H1 (cell line): ENCODE results near the gene NTN5. TPM values are rescaled to one million over a fixed set of nuclear protein-coding genes. Genes with fewer than 3 reads are reported as not detected.
A peak's percentile ranks its signal among the peaks of the same experiment; 100 is the strongest.

Experiments used
- CTCF ChIA-PET: fragments of 300-600 bp; sonication (Branson Sonifier 250); formaldehyde crosslinking; loops from one replicate; lab custom pipeline; 2021; ENCODE audit not compliant: partially characterized antibody; lab: Charles Lee
- POLR2A ChIA-PET: fragments of 300-600 bp; sonication (Branson Sonifier 250); formaldehyde crosslinking; loops from one replicate; lab custom pipeline; 2021; ENCODE audit warnings: inconsistent platforms; ENCODE audit not compliant: partially characterized antibody; lab: Charles Lee
- DNase-seq, 2 experiments: peaks; one replicate each; pipeline versions ENCODE4 v3.0.0 to v3.0.0-alpha.2; 2010 to 2022; ENCODE audit warnings: low spot score in 2 of 2, low read depth in 1 of 2, mixed read lengths in 1 of 2
- FAIRE-seq: peaks from 2 replicates; lab custom pipeline; 2011; peaks lifted over from hg19 to GRCh38; lab: Jason Lieb, UNC
- H2AFZ ChIP-seq: 2 replicates; pipeline ENCODE4 v1.8.1; 2012; ENCODE audit warnings: low read length, inconsistent platforms
- H2AK5ac ChIP-seq: 2 replicates; pipeline ENCODE4 v1.6.1; 2013; ENCODE audit warnings: low read depth, low read length
- H2BK120ac ChIP-seq: replicated peaks from 2 replicates; pipeline ENCODE3; 2013; ENCODE audit warnings: low read depth, low read length, inconsistent platforms
- H2BK12ac ChIP-seq: 2 replicates; pipeline ENCODE4 v1.6.1; 2013; ENCODE audit warnings: low read depth, low read length
- H2BK15ac ChIP-seq: 2 replicates; pipeline ENCODE4 v1.6.1; 2013; ENCODE audit warnings: low read length
- H2BK20ac ChIP-seq: 2 replicates; pipeline ENCODE4 v1.6.1; 2013; ENCODE audit warnings: low read length
- H2BK5ac ChIP-seq: 2 replicates; pipeline ENCODE4 v1.6.1; 2013; ENCODE audit warnings: low read depth, low read length
- H3K14ac ChIP-seq: 2 replicates; pipeline ENCODE4 v1.6.1; 2013; ENCODE audit warnings: inconsistent platforms; ENCODE audit not compliant: insufficient read length
- H3K18ac ChIP-seq: 2 replicates; pipeline ENCODE4 v1.6.1; 2013; ENCODE audit warnings: low read length; ENCODE audit errors: extremely low read depth
- H3K23ac ChIP-seq: 2 replicates; pipeline ENCODE4 v1.6.1; 2013; ENCODE audit warnings: inconsistent platforms; ENCODE audit not compliant: insufficient read length
- H3K23me2 ChIP-seq: 2 replicates; pipeline ENCODE4 v1.6.1; 2013; ENCODE audit warnings: low read depth, low read length
- H3K27ac ChIP-seq: 2 replicates; pipeline ENCODE4 v1.6.1; 2011; ENCODE audit warnings: low read depth, low read length, inconsistent platforms
- H3K27me3 ChIP-seq, 4 experiments: replicated peaks in 1 of 4; 1 replicate in 1 of 4; 2 replicates in 3 of 4; pipeline versions ENCODE4 v1.6.1 to v1.8.1; 2011 to 2013; ENCODE audit warnings: low read length in 3 of 4, mild to moderate bottlenecking in 3 of 4, inconsistent platforms in 2 of 4, mixed read lengths in 2 of 4, moderate library complexity in 1 of 4; ENCODE audit not compliant: control insufficient read depth in 3 of 4, insufficient read depth in 3 of 4; ENCODE audit errors: extremely low read depth in 1 of 4
- H3K36me3 ChIP-seq, 4 experiments: 2 replicates each; pipeline versions ENCODE4 v1.6.1 to v1.8.1; 2011 to 2013; ENCODE audit warnings: mild to moderate bottlenecking in 4 of 4, low read length in 3 of 4, moderate library complexity in 2 of 4, control low read depth in 1 of 4, inconsistent platforms in 1 of 4; ENCODE audit not compliant: insufficient read depth in 4 of 4, control insufficient read depth in 2 of 4
- H3K4ac ChIP-seq: replicated peaks from 2 replicates; pipeline ENCODE3; 2013; ENCODE audit warnings: low read length, low read depth, mixed read lengths, inconsistent platforms; ENCODE audit not compliant: insufficient read length
- H3K4me1 ChIP-seq, 4 experiments: replicated peaks in 1 of 4; 1 replicate in 1 of 4; 2 replicates in 3 of 4; pipeline versions ENCODE4 v1.6.1 to v1.8.1; 2011 to 2013; ENCODE audit warnings: low read length in 3 of 4, inconsistent platforms in 2 of 4, mixed read lengths in 1 of 4; ENCODE audit not compliant: insufficient read depth in 4 of 4, control insufficient read depth in 3 of 4
- H3K4me2 ChIP-seq, 2 experiments: 2 replicates each; pipeline versions ENCODE4 v1.6.1 to v1.8.1; 2011 to 2013; ENCODE audit warnings: low read depth in 2 of 2, low read length in 2 of 2, control low read depth in 1 of 2, inconsistent platforms in 1 of 2, mild to moderate bottlenecking in 1 of 2; ENCODE audit not compliant: insufficient read depth in 1 of 2
- H3K4me3 ChIP-seq, 4 experiments: fragments of 200-600, 300-600 bp in 1 of 4; sonication (generic), shearing (Covaris generic), sonication (Bioruptor Twin) in 1 of 4; 2 replicates each; pipeline versions ENCODE4 v1.5.1 to v1.8.1; 2011 to 2016; ENCODE audit warnings: low read length in 4 of 4, low read depth in 3 of 4, control low read depth in 2 of 4, inconsistent platforms in 2 of 4, mild to moderate bottlenecking in 2 of 4, mixed read lengths in 1 of 4, moderate library complexity in 1 of 4; ENCODE audit not compliant: insufficient read depth in 2 of 4; ENCODE audit errors: extremely low read depth in 1 of 4
- H3K56ac ChIP-seq: replicated peaks from 2 replicates; pipeline ENCODE3; 2013; ENCODE audit warnings: low read depth, mild to moderate bottlenecking, mixed read lengths, low read length, inconsistent platforms; ENCODE audit not compliant: insufficient read length
- H3K79me1 ChIP-seq: 2 replicates; pipeline ENCODE4 v1.6.1; 2013; ENCODE audit warnings: low read depth, low read length, control low read depth
- H3K79me2 ChIP-seq, 2 experiments: 2 replicates each; pipeline versions ENCODE4 v1.6.1 to v1.8.1; 2012 to 2013; ENCODE audit warnings: low read length in 2 of 2, mild to moderate bottlenecking in 2 of 2, inconsistent platforms in 1 of 2; ENCODE audit not compliant: insufficient read depth in 2 of 2, control insufficient read depth in 1 of 2
- H3K9ac ChIP-seq, 4 experiments: replicated peaks in 1 of 4; 1 replicate in 1 of 4; 2 replicates in 3 of 4; pipeline versions ENCODE4 v1.6.1 to v1.8.1; 2011 to 2013; ENCODE audit warnings: low read depth in 3 of 4, low read length in 3 of 4, control low read depth in 2 of 4, mild to moderate bottlenecking in 2 of 4, moderate library complexity in 2 of 4, inconsistent platforms in 1 of 4; ENCODE audit errors: extremely low read depth in 1 of 4
- H3K9me3 ChIP-seq, 2 experiments: 2 replicates each; pipeline versions ENCODE4 v1.6.1 to v1.8.1; 2012 to 2013; ENCODE audit warnings: mild to moderate bottlenecking in 2 of 2, moderate library complexity in 2 of 2, control low read depth in 1 of 2, inconsistent platforms in 1 of 2, low read depth in 1 of 2, low read length in 1 of 2, mixed read lengths in 1 of 2; ENCODE audit not compliant: insufficient read depth in 2 of 2
- H4K20me1 ChIP-seq, 2 experiments: replicated peaks in 1 of 2; 2 replicates each; pipeline versions ENCODE3 to v1.8.1; 2011 to 2013; ENCODE audit warnings: inconsistent platforms in 2 of 2, low read length in 2 of 2, mild to moderate bottlenecking in 1 of 2; ENCODE audit not compliant: insufficient read depth in 2 of 2, control insufficient read depth in 1 of 2
- H4K5ac ChIP-seq: 2 replicates; pipeline ENCODE4 v1.6.1; 2013; ENCODE audit warnings: low read length, low read depth, mixed read lengths, inconsistent platforms; ENCODE audit not compliant: insufficient read length
- H4K8ac ChIP-seq: 2 replicates; pipeline ENCODE4 v1.8.0; 2013; ENCODE audit warnings: mild to moderate bottlenecking, moderate library complexity, low read length, inconsistent platforms; ENCODE audit not compliant: insufficient read depth; ENCODE audit errors: extremely low read depth
- H4K91ac ChIP-seq: replicated peaks from 2 replicates; pipeline ENCODE3; 2013; ENCODE audit warnings: low read length, mixed read lengths, inconsistent platforms; ENCODE audit not compliant: insufficient read length
- EGR1 ChIP-seq: IDR thresholded peaks from 2 replicates; pipeline ENCODE4 v1.6.1; 2011; ENCODE audit warnings: low read depth, low read length, borderline replicate concordance
- KDM1A ChIP-seq: fragments of 200-600, 300-600 bp; sonication (generic); IDR thresholded peaks from 2 replicates; pipeline ENCODE4 v1.7.1; 2016; ENCODE audit warnings: mild to moderate bottlenecking, low read length, borderline replicate concordance
- PHF8 ChIP-seq: fragments of 200-600 bp; sonication (generic); conservative IDR thresholded peaks from 2 replicates; pipeline ENCODE4 v1.7.1; 2012; ENCODE audit warnings: low read depth, mild to moderate bottlenecking, inconsistent platforms, low read length, moderate library complexity
- YY1 ChIP-seq: IDR thresholded peaks from 2 replicates; pipeline ENCODE4 v1.6.1; 2011; ENCODE audit warnings: low read depth, mild to moderate bottlenecking, low read length
- WGBS, 2 experiments: shearing (Covaris generic) in 1 of 2; methylation state at CpG; one replicate each; pipeline versions ENCODE4 v1.1.6 to v1.1.7; 2013 to 2015; ENCODE audit warnings: low lambda C conversion rate in 2 of 2, mixed read lengths in 2 of 2, inconsistent platforms in 1 of 2, low coverage in 1 of 2, missing lambda C conversion rate in 1 of 2; ENCODE audit not compliant: insufficient replicate concordance in 2 of 2, insufficient coverage in 1 of 2, insufficient read length in 1 of 2; ENCODE audit errors: extremely low coverage in 1 of 2, missing lambda C conversion rate in 1 of 2; 5-methylcytosine and 5-hydroxymethylcytosine counted together
- polyA plus RNA-seq, 7 experiments: library from polyadenylated mRNA; depleted of rRNA in 3 of 7; stranded (reverse) in 5 of 7; unstranded in 2 of 7; fragments of >200 nt in 5 of 7; fragments of 200-250 nt in 2 of 7; gene quantifications; 1 replicate in 5 of 7; 2 replicates in 1 of 7; 4 replicates in 1 of 7; pipeline versions ENCODE4 v1.2.1 to v1.2.3, GENCODE V29; 2011 to 2013; ENCODE audit warnings: missing spikeins in 2 of 7, mixed read lengths in 2 of 7
- total RNA-seq: library from RNA; stranded (reverse); fragmentation: NEBNext Ultra II Directional; extraction: Animal tissue kit (Norgen Biotek cat#: 25700); gene quantifications from 2 replicates; pipeline ENCODE4 v1.2.1, GENCODE V29; 2021

NTN5 gene
- total and polyA plus RNA-seq, 2 of the 8 experiments (the other 6 are each of a cell fraction or from before 2014, with no cell fraction given): 0.47 to 0.85 TPM

- peak overlapping the region; percentile 75 for H3K56ac ChIP-seq
- no peak overlapping the region for H2BK120ac ChIP-seq
- peak overlapping the region; percentile 2; the same call in 1 of the 2 replicates for H2BK15ac ChIP-seq
- peak overlapping the region; percentile 87 for H3K27ac ChIP-seq
- peak overlapping the region; percentile 48 for H3K4ac ChIP-seq
- CTCF ChIA-PET: interaction anchor here (0.6 to 3.4 kb wide), 5 partner anchors 10 to 374 kb away, joined by 3 to 16 read pairs (median 4); partner anchors contain the start of genes GYS1 and RUVBL2
- H4K8ac ChIP-seq: peak overlapping the region; percentile 66; the same call in 1 of the 2 replicates
- DNase-seq: no peak
- H3K18ac ChIP-seq: peak overlapping the region; percentile 54; the same call in 1 of the 2 replicates
- POLR2A ChIA-PET: interaction anchor here (0.6 to 30.9 kb wide), 21 partner anchors 3 to 1057 kb away, joined by 3 to 788 read pairs (median 4); partner anchors contain the start of genes CA11, DBP, FAM83E and PRMT1
- H2AK5ac ChIP-seq: 0 out of 2 replicates have a peak overlapping the region, but pooled peaks have one; percentile 7
- TF ChIP-seq KDM1A (peak; percentile 99), YY1 (0 out of 2 replicates have a peak, but pooled peaks have one; percentile 13), EGR1 (no peak), PHF8 (peak; percentile 22; the same call in 1 of the 2 replicates)
- peak overlapping the region; percentile 64 to 71 for H3K4me2 ChIP-seq
- H3K9me3 ChIP-seq: no peaks in the 10 kb centered on the region
- H3K36me3 ChIP-seq: peaks cover 17 to 32% (median 21%) of the 10 kb centered on the region in 4 experiments
- peaks cover 25 to 30% of the 10 kb centered on the region in 2 experiments for H4K20me1 ChIP-seq
- H3K79me1 ChIP-seq: peaks cover 4% of the 10 kb centered on the region; the same call in 1 of the 2 replicates
- no peak overlapping the region for H3K23ac ChIP-seq
- WGBS, 2 experiments: 41% methylated on average over 5 of the region's 6 CpGs; no CpG with 5 or more reads in 1 of the 2 experiments
- H4K5ac ChIP-seq: peak overlapping the region; percentile 57
- FAIRE-seq: no peak
- H3K79me2 ChIP-seq: peaks cover 20 to 33% of the 10 kb centered on the region in 2 experiments
- no peaks in the 10 kb centered on the region for H3K27me3 ChIP-seq
- peaks cover 3 to 36% (median 27%) of the 10 kb centered on the region in 4 experiments for H3K4me1 ChIP-seq
- H2AFZ ChIP-seq: no peak overlapping the region
- H3K4me3 ChIP-seq: peak overlapping the region; percentile 83 to 97 (median 94)
- no peak overlapping the region for H3K14ac ChIP-seq
- peak overlapping the region; percentile 78 for H4K91ac ChIP-seq
- H3K9ac ChIP-seq: peak overlapping the region; percentile 14 to 69 (median 63)
- H2BK20ac ChIP-seq: no peak overlapping the region
- H2BK12ac ChIP-seq: 0 out of 2 replicates have a peak overlapping the region, but pooled peaks have one; percentile 32
- H3K23me2 ChIP-seq: peaks cover 14% of the 10 kb centered on the region
- H2BK5ac ChIP-seq: peak overlapping the region; percentile 87
Observed at GRCh38 chr19:48619692-48620585, 52.9 kb downstream of the NTN5 start.
